Calu3 (cell line): ENCODE measurements around the gene ROCK2. TPM values are rescaled to one million over a fixed set of nuclear protein-coding genes. Genes with fewer than 3 reads are reported as not detected.

ENCODE experiments used
- BruUV-seq: library from RNA; stranded (reverse); fragments of 400-500 nt; replicated peaks from 2 replicates; lab custom pipeline; 2021; lab: Mats Ljungman, UMichigan
- CTCF ChIA-PET: fragments of 300-600 bp; sonication (Branson Sonifier 250); formaldehyde crosslinking; loops from one replicate; lab custom pipeline; 2022; ENCODE audit warnings: antibody characterized with exemption; lab: Charles Lee
- DNase-seq: peaks from one replicate; pipeline ENCODE4 v3.0.0; 2022
- H3K27ac Mint-ChIP-seq: one replicate; pipeline ENCODE4 v1.8.0; 2022; ENCODE audit warnings: mixed read lengths; ENCODE audit not compliant: unreplicated experiment
- H3K27me3 Mint-ChIP-seq: one replicate; pipeline ENCODE4 v1.8.0; 2022; ENCODE audit warnings: mixed read lengths; ENCODE audit not compliant: unreplicated experiment
- H3K36me3 Mint-ChIP-seq: one replicate; pipeline ENCODE4 v1.8.0; 2022; ENCODE audit warnings: mild to moderate bottlenecking, moderate library complexity, mixed read lengths; ENCODE audit not compliant: insufficient read depth, unreplicated experiment
- H3K4me1 Mint-ChIP-seq: one replicate; pipeline ENCODE4 v1.8.0; 2022; ENCODE audit warnings: mild to moderate bottlenecking, low read depth, mixed read lengths; ENCODE audit not compliant: unreplicated experiment
- H3K4me3 Mint-ChIP-seq: one replicate; pipeline ENCODE4 v1.8.0; 2022; ENCODE audit warnings: mild to moderate bottlenecking, low read depth, moderate library complexity, mixed read lengths; ENCODE audit not compliant: unreplicated experiment
- H3K9me3 Mint-ChIP-seq: one replicate; pipeline ENCODE4 v1.8.0; 2022; ENCODE audit warnings: low read depth, mixed read lengths; ENCODE audit not compliant: unreplicated experiment
- CTCF ChIP-seq: fragments of 200-600 bp; IDR thresholded peaks from one replicate; pipeline ENCODE4 v1.8.0; 2022; ENCODE audit warnings: antibody characterized with exemption; ENCODE audit not compliant: unreplicated experiment
- intact Hi-C: fragments of 100-400 bp; cut with micrococcal nuclease; formaldehyde crosslinking; loops from one replicate; pipeline ENCODE4 v1.10.0; 2022; ENCODE audit not compliant: unreplicated experiment
- total RNA-seq: library from RNA; stranded (reverse); gene quantifications from 2 replicates; pipeline ENCODE4 v1.2.3, GENCODE V29; 2022

The ROCK2 gene
- total RNA-seq, 1 experiment from 2014 or later: 35.3 TPM

GRCh38 chr2:11338580-11338979 lies 5.9 kb downstream of the ROCK2 start:
- TF ChIP-seq CTCF: no peak
- H3K27ac Mint-ChIP-seq: no peak overlapping the region
- DNase-seq: no peak
- peaks cover 10% of the 10 kb centered on the region for H3K4me1 Mint-ChIP-seq
- BruUV-seq: no TSS peak
- intact Hi-C loops: no loop called here
- H3K36me3 Mint-ChIP-seq: peaks cover 11% of the 10 kb centered on the region
- no peaks in the 10 kb centered on the region for H3K9me3 Mint-ChIP-seq
- H3K27me3 Mint-ChIP-seq: no peaks in the 10 kb centered on the region
- CTCF ChIA-PET: interaction anchor here (0.5 kb wide), 1 partner anchor 206 kb away, joined by 4 read pairs; no protein-coding TSS in a partner anchor
- H3K4me3 Mint-ChIP-seq: no peak overlapping the region

- TF ChIP-seq CTCF: no peak
- intact Hi-C loops: no loop called here
- Mint-ChIP-seq H3K4me1 (peaks cover 4% of the 10 kb centered on the region), H3K27ac (no peak overlapping the region), H3K9me3 (no peaks in the 10 kb centered on the region), H3K4me3 (no peak overlapping the region), H3K27me3 (no peaks in the 10 kb centered on the region), H3K36me3 (peaks cover 4% of the 10 kb centered on the region)
- BruUV-seq: no TSS peak
- no peak for DNase-seq
- CTCF ChIA-PET: interaction anchor here (0.6 kb wide), 1 partner anchor 356 kb away, joined by 3 read pairs; no protein-coding TSS in a partner anchor
Observed at GRCh38 chr2:11337909-11338308, 6.5 kb downstream of the ROCK2 start.

GRCh38 chr2:11336189-11336588 lies 8.2 kb downstream of the ROCK2 start:
- Mint-ChIP-seq H3K27me3 (no peaks in the 10 kb centered on the region), H3K27ac (no peak overlapping the region), H3K36me3 (no peaks in the 10 kb centered on the region), H3K4me3 (no peak overlapping the region), H3K9me3 (no peaks in the 10 kb centered on the region), H3K4me1 (no peaks in the 10 kb centered on the region)
- BruUV-seq: no TSS peak
- CTCF ChIA-PET: no interaction called here
- TF ChIP-seq CTCF: no peak
- intact Hi-C loops: no loop called here
- DNase-seq: no peak

GRCh38 chr2:11333427-11334183 lies 10.8 kb downstream of the ROCK2 start:
- Mint-ChIP-seq H3K36me3 (no peaks in the 10 kb centered on the region), H3K27ac (no peak overlapping the region), H3K4me3 (no peak overlapping the region), H3K4me1 (no peaks in the 10 kb centered on the region), H3K27me3 (no peaks in the 10 kb centered on the region), H3K9me3 (no peaks in the 10 kb centered on the region)
- DNase-seq: no peak
- TF ChIP-seq CTCF: no peak
- intact Hi-C loops: no loop called here
- CTCF ChIA-PET: no interaction called here
- no TSS peak for BruUV-seq
